ENCODE data around the gene SCUBE2. TPM values are rescaled to one million over a fixed set of nuclear protein-coding genes. Genes with fewer than 3 reads are reported as not detected.

Gene SCUBE2
- total RNA-seq, 1 experiment from 2014 or later, result 3.1 TPM

DNA sequence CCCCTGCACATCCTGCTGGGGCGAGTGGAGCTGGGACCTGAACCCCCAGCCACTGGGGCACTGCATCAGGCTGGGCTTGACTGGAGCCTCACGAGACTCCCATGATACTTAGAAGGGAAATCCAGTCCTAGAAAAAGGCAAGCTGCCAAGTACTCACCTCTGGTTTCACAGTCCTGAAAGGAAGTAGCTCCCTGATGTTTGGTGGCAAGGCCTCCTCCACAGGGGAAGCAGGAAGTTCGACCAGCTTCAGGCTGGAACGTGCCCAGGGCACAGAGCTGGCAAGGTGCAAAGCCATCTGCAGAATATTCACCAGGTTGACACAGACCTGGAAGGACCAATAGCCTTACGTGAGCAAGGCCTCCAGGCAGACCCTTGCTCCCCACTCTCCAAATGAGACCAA lies 60.8 kb downstream of the SCUBE2 start:
- BruUV-seq (replicated peaks), result no TSS peak
- Mint-ChIP-seq H3K9me3 (ENCODE audit: unreplicated experiment) (no peaks in the 10 kb centered on the region), H3K27me3 (ENCODE audit: insufficient read depth, unreplicated experiment) (no peaks in the 10 kb centered on the region), H3K4me3 (ENCODE audit: unreplicated experiment) (no peak overlapping the region), H3K27ac (ENCODE audit: unreplicated experiment) (no peak overlapping the region), H3K36me3 (ENCODE audit: insufficient read depth, unreplicated experiment) (no peaks in the 10 kb centered on the region), H3K4me1 (ENCODE audit: low read depth, unreplicated experiment) (no peaks in the 10 kb centered on the region)
- intact Hi-C loops (cut with micrococcal nuclease; ENCODE audit: unreplicated experiment), result no loop called here
- ChIA-PET POLR2A (no interaction called here), CTCF (interaction anchor here (1.2 kb wide), 1 partner anchor 107 kb away, joined by 3 read pairs; no protein-coding TSS in a partner anchor)
- Histone ChIP-seq H3K9me3 (no peaks in the 10 kb centered on the region), H3K27me3 (replicated peaks; ENCODE audit: control insufficient read depth, insufficient read depth, low read length) (no peaks in the 10 kb centered on the region), H3K4me1 (no peaks in the 10 kb centered on the region), H3K4me3 (ENCODE audit: low read depth, low read length) (no peak overlapping the region), H3K36me3 (ENCODE audit: control insufficient read depth, insufficient read depth, low read length) (no peaks in the 10 kb centered on the region)
- TF ChIP-seq, protein P1, sequence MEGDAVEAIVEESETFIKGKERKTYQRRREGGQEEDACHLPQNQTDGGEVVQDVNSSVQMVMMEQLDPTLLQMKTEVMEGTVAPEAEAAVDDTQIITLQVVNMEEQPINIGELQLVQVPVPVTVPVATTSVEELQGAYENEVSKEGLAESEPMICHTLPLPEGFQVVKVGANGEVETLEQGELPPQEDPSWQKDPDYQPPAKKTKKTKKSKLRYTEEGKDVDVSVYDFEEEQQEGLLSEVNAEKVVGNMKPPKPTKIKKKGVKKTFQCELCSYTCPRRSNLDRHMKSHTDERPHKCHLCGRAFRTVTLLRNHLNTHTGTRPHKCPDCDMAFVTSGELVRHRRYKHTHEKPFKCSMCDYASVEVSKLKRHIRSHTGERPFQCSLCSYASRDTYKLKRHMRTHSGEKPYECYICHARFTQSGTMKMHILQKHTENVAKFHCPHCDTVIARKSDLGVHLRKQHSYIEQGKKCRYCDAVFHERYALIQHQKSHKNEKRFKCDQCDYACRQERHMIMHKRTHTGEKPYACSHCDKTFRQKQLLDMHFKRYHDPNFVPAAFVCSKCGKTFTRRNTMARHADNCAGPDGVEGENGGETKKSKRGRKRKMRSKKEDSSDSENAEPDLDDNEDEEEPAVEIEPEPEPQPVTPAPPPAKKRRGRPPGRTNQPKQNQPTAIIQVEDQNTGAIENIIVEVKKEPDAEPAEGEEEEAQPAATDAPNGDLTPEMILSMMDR (IDR thresholded peaks at IDR 0.05; ENCODE audit: insufficient read depth in 1 of 2, low read depth in 1 of 2, low read length in 1 of 2, severe bottlenecking in 1 of 2, unreplicated experiment in 1 of 2), result no peak
- DNase-seq, result no peak

DNA sequence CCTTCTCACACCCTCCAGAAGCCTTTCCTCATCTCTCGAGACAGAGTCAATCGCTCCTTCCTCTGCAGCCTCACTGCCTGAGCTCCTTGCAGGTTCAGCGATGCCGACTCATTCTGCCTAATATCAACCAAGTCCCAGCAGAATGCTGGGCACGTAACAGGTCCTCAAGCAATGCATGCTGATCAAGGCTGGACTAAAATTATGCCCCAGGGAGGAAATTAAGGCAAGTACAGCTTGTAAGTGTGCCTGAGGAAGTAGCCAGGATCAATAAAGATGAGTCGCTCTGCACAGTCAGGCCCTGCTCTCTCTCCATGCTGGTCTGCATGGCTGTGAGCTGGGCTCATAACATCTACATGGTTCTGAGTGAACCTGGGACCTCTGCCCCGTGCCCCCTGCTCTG lies 62.0 kb downstream of the SCUBE2 start:
- Mint-ChIP-seq H3K36me3 (ENCODE audit: insufficient read depth, unreplicated experiment) (no peaks in the 10 kb centered on the region), H3K4me1 (ENCODE audit: low read depth, unreplicated experiment) (no peaks in the 10 kb centered on the region), H3K27me3 (ENCODE audit: insufficient read depth, unreplicated experiment) (no peaks in the 10 kb centered on the region), H3K9me3 (ENCODE audit: unreplicated experiment) (no peaks in the 10 kb centered on the region), H3K27ac (ENCODE audit: unreplicated experiment) (no peak overlapping the region), H3K4me3 (ENCODE audit: unreplicated experiment) (no peak overlapping the region)
- ChIA-PET CTCF (no interaction called here), POLR2A (no interaction called here)
- Histone ChIP-seq H3K27me3 (replicated peaks; ENCODE audit: control insufficient read depth, insufficient read depth, low read length) (no peaks in the 10 kb centered on the region), H3K4me1 (no peaks in the 10 kb centered on the region), H3K36me3 (ENCODE audit: control insufficient read depth, insufficient read depth, low read length) (no peaks in the 10 kb centered on the region), H3K4me3 (ENCODE audit: low read depth, low read length) (no peak overlapping the region), H3K9me3 (no peaks in the 10 kb centered on the region)
- DNase-seq, result no peak
- BruUV-seq (replicated peaks), result no TSS peak
- intact Hi-C loops (cut with micrococcal nuclease; ENCODE audit: unreplicated experiment), result no loop called here
- TF ChIP-seq, protein P1 (IDR thresholded peaks at IDR 0.05; ENCODE audit: insufficient read depth in 1 of 2, low read depth in 1 of 2, low read length in 1 of 2, severe bottlenecking in 1 of 2, unreplicated experiment in 1 of 2), result no peak

DNA sequence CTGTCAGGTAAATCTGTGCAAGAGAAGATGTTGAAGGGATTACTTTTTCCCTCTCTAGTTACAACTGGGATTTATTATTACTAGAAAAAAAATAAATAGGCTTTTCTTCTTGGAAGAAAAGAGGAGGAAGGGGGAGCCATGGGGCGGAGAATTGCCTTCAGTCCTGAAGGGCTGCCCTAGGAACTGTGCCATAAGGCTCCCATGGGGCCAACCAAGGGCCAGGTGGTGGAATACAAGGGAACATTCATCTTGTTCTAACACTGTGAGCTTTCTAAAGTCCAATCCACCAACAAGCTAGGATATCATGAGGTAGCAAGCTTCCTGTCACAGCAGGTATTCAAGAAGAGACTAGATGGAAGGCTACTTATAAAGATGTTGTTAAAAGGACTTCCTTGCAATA lies 62.8 kb downstream of the SCUBE2 start:
- TF ChIP-seq, protein P1 (IDR thresholded peaks at IDR 0.05; ENCODE audit: insufficient read depth in 1 of 2, low read depth in 1 of 2, low read length in 1 of 2, severe bottlenecking in 1 of 2, unreplicated experiment in 1 of 2), result no peak
- BruUV-seq (replicated peaks), result no TSS peak
- intact Hi-C loops (cut with micrococcal nuclease; ENCODE audit: unreplicated experiment), result no loop called here
- Mint-ChIP-seq H3K9me3 (ENCODE audit: unreplicated experiment) (no peaks in the 10 kb centered on the region), H3K4me1 (ENCODE audit: low read depth, unreplicated experiment) (no peaks in the 10 kb centered on the region), H3K27ac (ENCODE audit: unreplicated experiment) (no peak overlapping the region), H3K4me3 (ENCODE audit: unreplicated experiment) (no peak overlapping the region), H3K27me3 (ENCODE audit: insufficient read depth, unreplicated experiment) (no peaks in the 10 kb centered on the region), H3K36me3 (ENCODE audit: insufficient read depth, unreplicated experiment) (no peaks in the 10 kb centered on the region)
- no peak for DNase-seq
- Histone ChIP-seq H3K9me3 (no peaks in the 10 kb centered on the region), H3K4me1 (no peaks in the 10 kb centered on the region), H3K36me3 (ENCODE audit: control insufficient read depth, insufficient read depth, low read length) (no peaks in the 10 kb centered on the region), H3K27me3 (replicated peaks; ENCODE audit: control insufficient read depth, insufficient read depth, low read length) (no peaks in the 10 kb centered on the region), H3K4me3 (ENCODE audit: low read depth, low read length) (no peak overlapping the region)
- ChIA-PET CTCF (no interaction called here), POLR2A (no interaction called here)

All from Caco-2 (cell line).